ENCODE results near the gene CARM1.
"Not testable (repeated sequence)": the region's sequence is repeated elsewhere in the genome, so short reads cannot be mapped to it uniquely, and the experiment has no call there.

Gene CARM1

GRCh38 chr19:10874024-10874423 lies 2.7 kb downstream of the CARM1 start:
- DNase-seq (ENCODE audit: low spot score) = no peak

GRCh38 chr19:10876459-10877240 lies 5.3 kb downstream of the CARM1 start:
- DNase-seq (ENCODE audit: low spot score) = no peak

GRCh38 chr19:10877608-10878007 lies 6.3 kb downstream of the CARM1 start:
- not testable (repeated sequence) for DNase-seq (ENCODE audit: low spot score)

GRCh38 chr19:10878253-10878652 lies 6.9 kb downstream of the CARM1 start:
- no peak for DNase-seq (ENCODE audit: low spot score)

- no peak for DNase-seq (ENCODE audit: low spot score)
Measured at GRCh38 chr19:10881403-10882107, 10.2 kb downstream of the CARM1 start.

GRCh38 chr19:10882108-10882457 lies 10.7 kb downstream of the CARM1 start:
- DNase-seq (ENCODE audit: low spot score) = no peak

GRCh38 chr19:10884274-10884673 lies 12.9 kb downstream of the CARM1 start:
- peak; percentile 53 for DNase-seq (ENCODE audit: low spot score)

GRCh38 chr19:10885201-10886169 lies 14.1 kb downstream of the CARM1 start:
- no peak for DNase-seq (ENCODE audit: low spot score)

GRCh38 chr19:10887616-10888367 lies 16.4 kb downstream of the CARM1 start:
- no peak for DNase-seq (ENCODE audit: low spot score)

GRCh38 chr19:10888421-10888866 lies 17.1 kb downstream of the CARM1 start:
- DNase-seq (ENCODE audit: low spot score) = no peak

GRCh38 chr19:10889880-10890279 lies 18.5 kb downstream of the CARM1 start:
- no peak for DNase-seq (ENCODE audit: low spot score)

GRCh38 chr19:10891405-10892086 lies 20.2 kb downstream of the CARM1 start:
- DNase-seq (ENCODE audit: low spot score) = no peak

GRCh38 chr19:10892256-10892655 lies 20.9 kb downstream of the CARM1 start:
- DNase-seq (ENCODE audit: low spot score) = no peak

GRCh38 chr19:10894911-10895213 lies 23.5 kb downstream of the CARM1 start:
- no peak for DNase-seq (ENCODE audit: low spot score)

- no peak for DNase-seq (ENCODE audit: low spot score)
Measured at GRCh38 chr19:10895363-10895762, 24.0 kb downstream of the CARM1 start.

GRCh38 chr19:10895920-10896319 lies 24.6 kb downstream of the CARM1 start:
- no peak for DNase-seq (ENCODE audit: low spot score)

- DNase-seq (ENCODE audit: low spot score) = no peak
Measured at GRCh38 chr19:10896851-10897526, 25.6 kb downstream of the CARM1 start.

GRCh38 chr19:10898633-10899032 lies 27.3 kb downstream of the CARM1 start:
- no peak for DNase-seq (ENCODE audit: low spot score)

GRCh38 chr19:10899151-10899653 lies 27.8 kb downstream of the CARM1 start:
- DNase-seq (ENCODE audit: low spot score) = no peak

GRCh38 chr19:10907925-10908324 lies 36.6 kb downstream of the CARM1 start:
- no peak for DNase-seq (ENCODE audit: low spot score)
